ENCODE data around the gene PPP1R3G.

- TF ChIP-seq POLR2A (IDR thresholded peaks at IDR 0.05): no peak
- TF ChIP-seq CTCF (IDR thresholded peaks at IDR 0.05): no peak
Observed at GRCh38 chr6:5087389-5087788, 2.2 kb downstream of the PPP1R3G start.
